Measurements from ENCODE around the gene TOE1. TPM values are rescaled to one million over a fixed set of nuclear protein-coding genes. Genes with fewer than 3 reads are reported as not detected.

The TOE1 gene
- total and polyA plus RNA-seq, 2 of the 8 experiments (the other 6 are each of a cell fraction or from before 2014, with no cell fraction given), result 15.2 to 25.8 TPM

- no peak for TF ChIP-seq USF2 (IDR thresholded peaks at IDR 0.05; ENCODE audit: low read length)
- peak; percentile 80 for TF ChIP-seq TAF1 (IDR thresholded peaks at IDR 0.05; ENCODE audit: low read depth, low read length)
- TF ChIP-seq HDAC2 (IDR thresholded peaks at IDR 0.05; ENCODE audit: borderline replicate concordance in 1 of 2, low read depth in 2 of 2, low read length in 2 of 2), result no peak
- no peak for TF ChIP-seq CBX5 (IDR thresholded peaks at IDR 0.05; ENCODE audit: low read depth, low read length)
- peak; percentile 57 for TF ChIP-seq KDM4A (IDR thresholded peaks at IDR 0.05; ENCODE audit: low read depth, low read length, severe bottlenecking)
- no peak for TF ChIP-seq NANOG (IDR thresholded peaks at IDR 0.05; ENCODE audit: insufficient read depth, low read depth, low read length, poor library complexity, severe bottlenecking)
- TF ChIP-seq RNF2 (IDR thresholded peaks at IDR 0.05; ENCODE audit: borderline replicate concordance, low read depth, low read length, missing control alignments, poor library complexity, severe bottlenecking), result no peak
- no peak for TF ChIP-seq CHD2 (IDR thresholded peaks at IDR 0.05; ENCODE audit: low read length)
- no peak for TF ChIP-seq SIRT6 (IDR thresholded peaks at IDR 0.05; ENCODE audit: low read length)
- TF ChIP-seq NRF1 (IDR thresholded peaks at IDR 0.05; ENCODE audit: low read depth, low read length), result 0 out of 2 replicates have a peak, but pooled peaks have one; percentile 14
- no peak for TF ChIP-seq CHD1 (IDR thresholded peaks at IDR 0.05; ENCODE audit: low read depth, low read length)
- TF ChIP-seq RBBP5 (IDR thresholded peaks at IDR 0.05; ENCODE audit: borderline replicate concordance, low read depth, low read length), result peak; percentile 36; the same call in 1 of the 2 replicates
- no peak for TF ChIP-seq SP2 (IDR thresholded peaks at IDR 0.05; ENCODE audit: low read length)
- no peak for TF ChIP-seq GTF2F1 (IDR thresholded peaks at IDR 0.05; ENCODE audit: borderline replicate concordance, low read depth, low read length)
- TF ChIP-seq SIX5 (IDR thresholded peaks at IDR 0.05; ENCODE audit: low read depth, low read length), result no peak
- TF ChIP-seq EGR1 (IDR thresholded peaks at IDR 0.05; ENCODE audit: borderline replicate concordance, low read depth, low read length), result no peak
- TF ChIP-seq SP4 (IDR thresholded peaks at IDR 0.05; ENCODE audit: low read length), result 0 out of 2 replicates have a peak, but pooled peaks have one; percentile 13
- TF ChIP-seq FOSL1 (IDR thresholded peaks at IDR 0.05; ENCODE audit: insufficient read depth, low read depth, low read length), result no peak
- no peak for TF ChIP-seq GABPA (IDR thresholded peaks at IDR 0.05; ENCODE audit: borderline replicate concordance, insufficient read depth, low read length)
- peak; percentile 62; the same call in 1 of the 2 replicates for TF ChIP-seq TBP (IDR thresholded peaks at IDR 0.05; ENCODE audit: low read depth, low read length)
- TF ChIP-seq KDM1A (IDR thresholded peaks at IDR 0.05; ENCODE audit: borderline replicate concordance, low read length), result no peak
- no peak for TF ChIP-seq BACH1 (IDR thresholded peaks at IDR 0.05; ENCODE audit: low read length)
Observed at GRCh38 chr1:45303520-45304310, 36.3 kb upstream of the TOE1 start (continued).
